GM12872 (cell line): ENCODE measurements around the gene KIF26A.

Experiments used
- CTCF ChIP-seq: IDR thresholded peaks from 3 replicates; pipeline ENCODE4 v1.5.1; 2011; ENCODE audit warnings: low read depth, mild to moderate bottlenecking, low read length, moderate library complexity; ENCODE audit not compliant: insufficient read depth

The KIF26A gene

GRCh38 chr14:104185916-104186495, 47.6 kb downstream of the KIF26A start:
- no peak for TF ChIP-seq CTCF

GRCh38 chr14:104186575-104186974, 48.2 kb downstream of the KIF26A start:
- TF ChIP-seq CTCF: no peak

GRCh38 chr14:104187121-104187889, 48.9 kb downstream of the KIF26A start:
- TF ChIP-seq CTCF: no peak

- no peak for TF ChIP-seq CTCF
Observed at GRCh38 chr14:104187931-104188726, 49.7 kb downstream of the KIF26A start.

GRCh38 chr14:104188727-104189400, 50.5 kb downstream of the KIF26A start:
- no peak for TF ChIP-seq CTCF

- no peak for TF ChIP-seq CTCF
Observed at GRCh38 chr14:104189629-104190335, 51.4 kb downstream of the KIF26A start.
